GM23338 (cell line): ENCODE data around the gene MAGI3. TPM values are rescaled to one million over a fixed set of nuclear protein-coding genes. Genes with fewer than 3 reads are reported as not detected.
"Not testable (repeated sequence)": the region's sequence is repeated elsewhere in the genome, so short reads cannot be mapped to it uniquely, and the experiment has no call there.

ENCODE experiments used
- ATAC-seq: fragments of 200-7000 bp; cut with Tn5 transposase; 3 replicates; pipeline ENCODE4 v1.9.1; 2020
- DNase-seq: peaks from one replicate; pipeline ENCODE4 v3.0.0-alpha.2; 2015; ENCODE audit warnings: low spot score
- H2AFZ ChIP-seq: fragments of 200-600 bp; sonication (generic); 2 replicates; pipeline ENCODE4 v1.8.0; 2016; ENCODE audit warnings: antibody characterized with exemption, mild to moderate bottlenecking, moderate library complexity
- H3F3A ChIP-seq: fragments of 200-600 bp; sonication (generic); replicated peaks from 2 replicates; pipeline ENCODE4 v1.8.0; 2017; ENCODE audit warnings: antibody characterized with exemption, mixed run types, low read depth
- H3K27ac ChIP-seq: fragments of 200-600 bp; sonication (generic); 2 replicates; pipeline ENCODE4 v1.6.1; 2016; ENCODE audit warnings: low read depth
- H3K27me3 ChIP-seq: fragments of 200-600 bp; sonication (generic); 2 replicates; pipeline ENCODE4 v1.8.0; 2016; ENCODE audit warnings: mild to moderate bottlenecking, mixed run types, moderate library complexity; ENCODE audit not compliant: insufficient read depth
- H3K36me3 ChIP-seq: fragments of 200-600 bp; sonication (generic); 2 replicates; pipeline ENCODE4 v1.8.0; 2016; ENCODE audit warnings: mild to moderate bottlenecking; ENCODE audit not compliant: insufficient read depth
- H3K4me1 ChIP-seq: fragments of 200-600 bp; sonication (generic); 2 replicates; pipeline ENCODE4 v1.8.0; 2016; ENCODE audit warnings: mild to moderate bottlenecking, moderate library complexity; ENCODE audit not compliant: insufficient read depth
- H3K4me2 ChIP-seq: fragments of 200-600 bp; sonication (generic); 2 replicates; pipeline ENCODE4 v1.7.1; 2017; ENCODE audit warnings: mixed run types
- H3K4me3 ChIP-seq: fragments of 200-600 bp; sonication (generic); 2 replicates; pipeline ENCODE4 v1.6.1; 2016; ENCODE audit warnings: mixed run types
- H3K79me2 ChIP-seq: fragments of 200-600 bp; sonication (generic); replicated peaks from 2 replicates; pipeline ENCODE4 v1.8.0; 2017; ENCODE audit warnings: mild to moderate bottlenecking; ENCODE audit not compliant: insufficient read depth
- H3K9me2 ChIP-seq: fragments of 200-600 bp; sonication (generic); 2 replicates; pipeline ENCODE4 v1.8.0; 2017; ENCODE audit not compliant: insufficient read depth
- H4K20me1 ChIP-seq: fragments of 200-600 bp; sonication (generic); replicated peaks from 2 replicates; pipeline ENCODE4 v1.8.0; 2017; ENCODE audit warnings: mild to moderate bottlenecking; ENCODE audit not compliant: insufficient read depth
- H3K27ac Mint-ChIP-seq: 2 replicates; pipeline ENCODE4 v1.8.0; 2020; ENCODE audit warnings: inconsistent platforms, mild to moderate bottlenecking, moderate library complexity, mixed read lengths
- H3K27me3 Mint-ChIP-seq: 3 replicates; pipeline ENCODE4 v1.8.0; 2022; ENCODE audit warnings: low read depth, mild to moderate bottlenecking, moderate library complexity, mixed read lengths, inconsistent platforms; ENCODE audit not compliant: insufficient read depth, poor library complexity
- H3K36me3 Mint-ChIP-seq: 3 replicates; pipeline ENCODE4 v1.8.0; 2021; ENCODE audit warnings: low read depth, mild to moderate bottlenecking, inconsistent platforms, moderate library complexity, mixed read lengths
- H3K4me1 Mint-ChIP-seq: 3 replicates; pipeline ENCODE4 v1.8.0; 2020; ENCODE audit warnings: mild to moderate bottlenecking, inconsistent platforms, mixed read lengths
- H3K4me3 Mint-ChIP-seq: 3 replicates; pipeline ENCODE4 v1.8.0; 2021; ENCODE audit warnings: moderate library complexity, mild to moderate bottlenecking, inconsistent platforms, mixed read lengths
- H3K9me3 Mint-ChIP-seq: 3 replicates; pipeline ENCODE4 v1.8.0; 2020; ENCODE audit warnings: moderate library complexity, mild to moderate bottlenecking, inconsistent platforms, mixed read lengths
- EZH2phosphoT487 ChIP-seq: fragments of 200-600 bp; sonication (generic); IDR thresholded peaks from one replicate; pipeline ENCODE4 v1.8.1; 2018; ENCODE audit warnings: antibody characterized with exemption; ENCODE audit not compliant: unreplicated experiment
- NANOG ChIP-seq: IDR thresholded peaks from 2 replicates; pipeline ENCODE4 v1.6.1; 2016; ENCODE audit warnings: antibody characterized with exemption, borderline replicate concordance
- ZNF331 ChIP-seq: fragments of 250-450 bp; sonication (Bioruptor Pico); IDR thresholded peaks from 2 replicates; pipeline ENCODE4 v1.5.0; 2020; ENCODE audit warnings: low read depth, mild to moderate bottlenecking, moderate library complexity
- polyA plus RNA-seq: library from polyadenylated mRNA; unstranded; fragments of >200 nt; fragmentation: Nextera tagmentation; extraction: Ambion mirVana; gene quantifications from 2 replicates; pipeline ENCODE4 v1.2.1, GENCODE V29; 2016
- total RNA-seq: library from RNA; depleted of rRNA; stranded (reverse); fragments of >200 nt; shearing (Covaris generic); gene quantifications from 2 replicates; pipeline ENCODE4 v1.2.3, GENCODE V29; 2014

MAGI3 gene
- total and polyA plus RNA-seq, 2 experiments from 2014 or later: 3.9 to 10.0 TPM

GRCh38 chr1:113467991-113468390, 77.7 kb downstream of the MAGI3 start:
- Mint-ChIP-seq H3K9me3 (peaks cover 8% of the 10 kb centered on the region), H3K4me1 (no peaks in the 10 kb centered on the region), H3K27ac (no peak overlapping the region), H3K4me3 (no peak overlapping the region), H3K36me3 (peaks cover 3% of the 10 kb centered on the region; the same call in 1 of the 3 replicates), H3K27me3 (no peaks in the 10 kb centered on the region)
- TF ChIP-seq NANOG (no peak), EZH2phosphoT487 (no peak)
- ATAC-seq: no peak
- no peaks in the 10 kb centered on the region for H4K20me1 ChIP-seq
- no peak overlapping the region for H2AFZ ChIP-seq
- no peaks in the 10 kb centered on the region for H3F3A ChIP-seq
- H3K27me3 ChIP-seq: no peaks in the 10 kb centered on the region
- no peak overlapping the region for H3K27ac ChIP-seq
- H3K36me3 ChIP-seq: no peaks in the 10 kb centered on the region; the same call in 1 of the 2 replicates
- no peak overlapping the region for H3K4me2 ChIP-seq
- peaks cover 7% of the 10 kb centered on the region; the same call in 1 of the 2 replicates for H3K79me2 ChIP-seq
- no peaks in the 10 kb centered on the region; the same call in 1 of the 2 replicates for H3K9me2 ChIP-seq
- no peaks in the 10 kb centered on the region for H3K4me1 ChIP-seq
- no peak for DNase-seq
- H3K4me3 ChIP-seq: no peak overlapping the region

- not testable (repeated sequence) for H3K9me2 ChIP-seq, H3K27ac ChIP-seq, H3K27me3 Mint-ChIP-seq, H3K4me1 Mint-ChIP-seq, H3K27ac Mint-ChIP-seq, H3F3A ChIP-seq, H3K27me3 ChIP-seq, H2AFZ ChIP-seq, ATAC-seq, H3K4me1 ChIP-seq, H3K4me3 Mint-ChIP-seq, H3K36me3 ChIP-seq, DNase-seq, H3K4me2 ChIP-seq, H3K4me3 ChIP-seq, H4K20me1 ChIP-seq
- Mint-ChIP-seq H3K36me3 (peaks cover 17% of the 10 kb centered on the region), H3K9me3 (peaks cover 27% of the 10 kb centered on the region)
- peaks cover 15% of the 10 kb centered on the region; the same call in 1 of the 2 replicates for H3K79me2 ChIP-seq
These were observed 88.3 kb downstream of the MAGI3 start for GRCh38 chr1:113478427-113479195.

- Histone ChIP-seq H3K36me3 (peaks cover 4% of the 10 kb centered on the region; the same call in 1 of the 2 replicates), H3K9me2 (no peaks in the 10 kb centered on the region), H4K20me1 (no peaks in the 10 kb centered on the region; the same call in 1 of the 2 replicates), H3K4me1 (no peaks in the 10 kb centered on the region), H2AFZ (no peak overlapping the region), H3K27me3 (no peaks in the 10 kb centered on the region), H3K4me3 (no peak overlapping the region), H3F3A (no peaks in the 10 kb centered on the region), H3K4me2 (no peak overlapping the region), H3K79me2 (peaks cover 17% of the 10 kb centered on the region; the same call in 1 of the 2 replicates), H3K27ac (no peak overlapping the region)
- H3K27ac Mint-ChIP-seq: no peak overlapping the region
- ATAC-seq (no peak), DNase-seq (no peak)
- no peak overlapping the region for H3K4me3 Mint-ChIP-seq
- H3K27me3 Mint-ChIP-seq: peaks cover 2% of the 10 kb centered on the region
- peaks cover 20% of the 10 kb centered on the region for H3K9me3 Mint-ChIP-seq
- peaks cover 13% of the 10 kb centered on the region for H3K36me3 Mint-ChIP-seq
- no peak for TF ChIP-seq ZNF331 (CRISPR knock-in tag)
- H3K4me1 Mint-ChIP-seq: no peaks in the 10 kb centered on the region; the same call in 2 of the 3 replicates
These were observed 89.7 kb downstream of the MAGI3 start for GRCh38 chr1:113479713-113480676.

- not testable (repeated sequence) for H3K4me3 ChIP-seq
- H3K79me2 ChIP-seq: peaks cover 18% of the 10 kb centered on the region; the same call in 1 of the 2 replicates
These were observed 94.8 kb downstream of the MAGI3 start for GRCh38 chr1:113485131-113485530.

More at GRCh38 chr1:113485131-113485530, 94.8 kb downstream of the MAGI3 start:
- not testable (repeated sequence) for H3K27me3 ChIP-seq, H3K27me3 Mint-ChIP-seq, H3K4me1 Mint-ChIP-seq, H3F3A ChIP-seq, H3K4me3 Mint-ChIP-seq, H3K9me2 ChIP-seq, H3K4me1 ChIP-seq, H3K36me3 ChIP-seq, H4K20me1 ChIP-seq, ATAC-seq, H3K27ac ChIP-seq, H3K4me2 ChIP-seq, DNase-seq, H2AFZ ChIP-seq, H3K27ac Mint-ChIP-seq
- Mint-ChIP-seq H3K36me3 (peaks cover 17% of the 10 kb centered on the region), H3K9me3 (peaks cover 21% of the 10 kb centered on the region)
